Measurements from ENCODE around the gene CMIP. TPM values are rescaled to one million over a fixed set of nuclear protein-coding genes. Genes with fewer than 3 reads are reported as not detected.
A peak's percentile ranks its signal among the peaks of the same experiment; 100 is the strongest.

Gene CMIP
- total RNA-seq, 1 donor from 2014 or later, result 11.1 TPM

GRCh38 chr16:81456523-81457325 lies 12.1 kb downstream of the CMIP start:
- DNase-seq (no peak), ATAC-seq (ENCODE audit: poor library complexity) (peak; percentile 23)
- intact Hi-C loops (cut with DNase I), result no loop called here

GRCh38 chr16:81457326-81458133 lies 12.9 kb downstream of the CMIP start:
- ATAC-seq (ENCODE audit: poor library complexity) (peak; percentile 49), DNase-seq (no peak)
- intact Hi-C loops (cut with DNase I), result no loop called here

GRCh38 chr16:81458149-81458669 lies 13.6 kb downstream of the CMIP start:
- no peak for ATAC-seq (ENCODE audit: poor library complexity)
- intact Hi-C loops (cut with DNase I), result no loop called here
- no peak for DNase-seq

GRCh38 chr16:81458827-81459598 lies 14.4 kb downstream of the CMIP start:
- DNase-seq (no peak), ATAC-seq (ENCODE audit: poor library complexity) (no peak)
- intact Hi-C loops (cut with DNase I), result no loop called here

- intact Hi-C loops (cut with DNase I), result no loop called here
- ATAC-seq (ENCODE audit: poor library complexity), result no peak
These were observed 15.5 kb downstream of the CMIP start for GRCh38 chr16:81460075-81460474.

GRCh38 chr16:81461243-81461642 lies 16.6 kb downstream of the CMIP start:
- intact Hi-C loops (cut with DNase I), result no loop called here
- no peak for DNase-seq
- no peak for ATAC-seq (ENCODE audit: poor library complexity)

More at GRCh38 chr16:81460075-81460474, 15.5 kb downstream of the CMIP start:
- no peak for DNase-seq

GRCh38 chr16:81461766-81462165 lies 17.2 kb downstream of the CMIP start:
- ATAC-seq (ENCODE audit: poor library complexity) (no peak), DNase-seq (no peak)
- intact Hi-C loops (cut with DNase I), result no loop called here

- intact Hi-C loops (cut with DNase I), result no loop called here
- ATAC-seq (ENCODE audit: poor library complexity) (no peak), DNase-seq (no peak)
These were observed 18.1 kb downstream of the CMIP start for GRCh38 chr16:81462683-81463082.

- ATAC-seq (ENCODE audit: poor library complexity) (no peak), DNase-seq (no peak)
- intact Hi-C loops (cut with DNase I), result no loop called here
These were observed 18.8 kb downstream of the CMIP start for GRCh38 chr16:81463296-81463890.

- no peak for ATAC-seq (ENCODE audit: poor library complexity)
- intact Hi-C loops (cut with DNase I), result no loop called here
- no peak for DNase-seq
These were observed 19.7 kb downstream of the CMIP start for GRCh38 chr16:81464279-81464678.

GRCh38 chr16:81465375-81465943 lies 20.9 kb downstream of the CMIP start:
- ATAC-seq (ENCODE audit: poor library complexity), result no peak
- intact Hi-C loops (cut with DNase I), result no loop called here
- DNase-seq, result no peak

- DNase-seq (no peak), ATAC-seq (ENCODE audit: poor library complexity) (no peak)
- intact Hi-C loops (cut with DNase I), result no loop called here
These were observed 21.9 kb downstream of the CMIP start for GRCh38 chr16:81466356-81466980.

GRCh38 chr16:81467072-81467471 lies 22.5 kb downstream of the CMIP start:
- no peak for DNase-seq
- intact Hi-C loops (cut with DNase I), result no loop called here
- ATAC-seq (ENCODE audit: poor library complexity), result no peak

- DNase-seq (no peak), ATAC-seq (ENCODE audit: poor library complexity) (no peak)
- intact Hi-C loops (cut with DNase I), result no loop called here
These were observed 23.2 kb downstream of the CMIP start for GRCh38 chr16:81467815-81468214.

GRCh38 chr16:81468269-81468902 lies 23.8 kb downstream of the CMIP start:
- DNase-seq, result no peak
- intact Hi-C loops (cut with DNase I), result no loop called here
- no peak for ATAC-seq (ENCODE audit: poor library complexity)

GRCh38 chr16:81469183-81469677 lies 24.6 kb downstream of the CMIP start:
- DNase-seq (no peak), ATAC-seq (ENCODE audit: poor library complexity) (no peak)
- intact Hi-C loops (cut with DNase I), result no loop called here
